CD4-positive, CD25-positive, alpha-beta regulatory T cell (primary cell): Measurements from ENCODE around the gene YEATS4. TPM values are rescaled to one million over a fixed set of nuclear protein-coding genes. Genes with fewer than 3 reads are reported as not detected.

ENCODE experiments used
- ATAC-seq, 2 donors: fragments of 150-1000 bp; cut with Tn5 transposase; one replicate each; pipeline ENCODE4 v1.10.0; 2021; ENCODE audit warnings: low read depth in 2 of 2, moderate number of reproducible peaks in 2 of 2, moderate library complexity in 1 of 2
- DNase-seq, 3 donors: peaks; one replicate each; pipeline versions ENCODE4 v3.0.0 to v3.0.0-alpha.2; 2012 to 2022; ENCODE audit warnings: mixed read lengths in 1 of 3
- H3K27ac ChIP-seq: one replicate; pipeline ENCODE4 v1.7.0; 2013; ENCODE audit warnings: mild to moderate bottlenecking, low read length; ENCODE audit not compliant: insufficient read depth, poor library complexity, severe bottlenecking
- H3K27me3 ChIP-seq: one replicate; pipeline ENCODE4 v1.7.0; 2013; ENCODE audit warnings: low read length; ENCODE audit not compliant: control insufficient read depth, insufficient read depth
- H3K36me3 ChIP-seq: one replicate; pipeline ENCODE4 v1.7.0; 2013; ENCODE audit warnings: mild to moderate bottlenecking, low read length, moderate library complexity; ENCODE audit not compliant: control insufficient read depth, insufficient read depth
- H3K4me1 ChIP-seq: 2 replicates; pipeline ENCODE4 v1.7.0; 2013; ENCODE audit warnings: mild to moderate bottlenecking, low read length; ENCODE audit not compliant: insufficient read depth, control insufficient read depth, poor library complexity, severe bottlenecking
- H3K4me3 ChIP-seq: one replicate; pipeline ENCODE4 v1.7.0; 2013; ENCODE audit warnings: low read depth, mild to moderate bottlenecking, low read length, moderate library complexity
- H3K9me3 ChIP-seq, 2 experiments: 1 replicate in 1 of 2; 2 replicates in 1 of 2; pipeline ENCODE4 v1.7.0; 2013; ENCODE audit warnings: low read length in 2 of 2, mild to moderate bottlenecking in 1 of 2, moderate library complexity in 1 of 2; ENCODE audit not compliant: control insufficient read depth in 2 of 2
- H3K27ac Mint-ChIP-seq, 3 donors: one replicate each; pipeline ENCODE4 v1.8.0; 2020 to 2022; ENCODE audit warnings: mild to moderate bottlenecking in 3 of 3, mixed read lengths in 3 of 3, moderate library complexity in 2 of 3
- H3K27me3 Mint-ChIP-seq: one replicate; pipeline ENCODE4 v1.8.0; 2022; ENCODE audit warnings: mild to moderate bottlenecking, mixed read lengths
- H3K36me3 Mint-ChIP-seq: one replicate; pipeline ENCODE4 v1.8.0; 2020; ENCODE audit warnings: mixed read lengths
- H3K4me1 Mint-ChIP-seq, 4 donors: one replicate each; pipeline ENCODE4 v1.8.0; 2020 to 2022; ENCODE audit warnings: mixed read lengths in 4 of 4, mild to moderate bottlenecking in 1 of 4
- H3K4me3 Mint-ChIP-seq, 4 donors: one replicate each; pipeline ENCODE4 v1.8.0; 2020 to 2022; ENCODE audit warnings: mild to moderate bottlenecking in 4 of 4, mixed read lengths in 4 of 4, moderate library complexity in 3 of 4
- H3K9me3 Mint-ChIP-seq, 7 donors: one replicate each; pipeline ENCODE4 v1.8.0; 2020 to 2022; ENCODE audit warnings: mixed read lengths in 7 of 7, mild to moderate bottlenecking in 3 of 7, moderate library complexity in 2 of 7
- polyA plus RNA-seq, 4 donors: library from polyadenylated mRNA; unstranded; fragments of 300-500 nt; fragmentation: Illumina TruSeq; gene quantifications; one replicate each; pipeline ENCODE4 v1.2.3, GENCODE V29; 2021
- total RNA-seq: library from RNA; stranded (reverse); gene quantifications from one replicate; pipeline ENCODE4 v1.2.3, GENCODE V29; 2022

YEATS4 gene
- total and polyA plus RNA-seq, 5 donors from 2014 or later: 32.6 to 75.7 (median 52.5) TPM

GRCh38 chr12:69425417-69425816 lies 65.9 kb downstream of the YEATS4 start:
- H3K27me3 Mint-ChIP-seq: no peaks in the 10 kb centered on the region
- no peaks in the 10 kb centered on the region for H3K36me3 Mint-ChIP-seq
- Histone ChIP-seq H3K4me1 (no peaks in the 10 kb centered on the region), H3K9me3 (no peaks in the 10 kb centered on the region), H3K27ac (no peak overlapping the region), H3K36me3 (no peaks in the 10 kb centered on the region), H3K27me3 (no peaks in the 10 kb centered on the region), H3K4me3 (no peak overlapping the region)
- H3K9me3 Mint-ChIP-seq: peaks cover 0 to 2% (median 0%) of the 10 kb centered on the region in 7 donors
- peak overlapping the region in 1 of 3 donors; percentile 23 for H3K27ac Mint-ChIP-seq
- peak in 1 of 3 donors; percentile 5 for DNase-seq
- ATAC-seq: no peak
- no peaks in the 10 kb centered on the region for H3K4me1 Mint-ChIP-seq
- H3K4me3 Mint-ChIP-seq: no peak overlapping the region

GRCh38 chr12:69428351-69429073 lies 69.0 kb downstream of the YEATS4 start:
- Histone ChIP-seq H3K4me3 (no peak overlapping the region), H3K4me1 (no peaks in the 10 kb centered on the region), H3K36me3 (no peaks in the 10 kb centered on the region), H3K27me3 (no peaks in the 10 kb centered on the region), H3K27ac (no peak overlapping the region), H3K9me3 (no peaks in the 10 kb centered on the region)
- no peaks in the 10 kb centered on the region for H3K4me1 Mint-ChIP-seq
- no peak overlapping the region for H3K4me3 Mint-ChIP-seq
- DNase-seq (no peak), ATAC-seq (no peak)
- H3K27me3 Mint-ChIP-seq: no peaks in the 10 kb centered on the region
- no peak overlapping the region for H3K27ac Mint-ChIP-seq
- no peaks in the 10 kb centered on the region for H3K36me3 Mint-ChIP-seq
- H3K9me3 Mint-ChIP-seq: peaks cover 0 to 2% (median 0%) of the 10 kb centered on the region in 7 donors

- no peaks in the 10 kb centered on the region for H3K4me1 ChIP-seq
- H3K36me3 Mint-ChIP-seq: no peaks in the 10 kb centered on the region
- H3K27me3 Mint-ChIP-seq: no peaks in the 10 kb centered on the region
- H3K27ac Mint-ChIP-seq: no peak overlapping the region
- H3K9me3 Mint-ChIP-seq: peaks cover 0 to 4% (median 0%) of the 10 kb centered on the region in 7 donors
- H3K27me3 ChIP-seq: no peaks in the 10 kb centered on the region
- ATAC-seq (no peak), DNase-seq (no peak)
- no peak overlapping the region for H3K27ac ChIP-seq
- H3K4me3 Mint-ChIP-seq: no peak overlapping the region
- H3K4me3 ChIP-seq: no peak overlapping the region
- no peaks in the 10 kb centered on the region for H3K9me3 ChIP-seq
- H3K4me1 Mint-ChIP-seq: no peaks in the 10 kb centered on the region
- no peaks in the 10 kb centered on the region for H3K36me3 ChIP-seq
Measured at GRCh38 chr12:69430942-69431590, 71.5 kb downstream of the YEATS4 start.

- DNase-seq (no peak), ATAC-seq (no peak)
- no peaks in the 10 kb centered on the region for H3K36me3 Mint-ChIP-seq
- Histone ChIP-seq H3K36me3 (no peaks in the 10 kb centered on the region), H3K27me3 (no peaks in the 10 kb centered on the region), H3K27ac (no peak overlapping the region), H3K9me3 (no peaks in the 10 kb centered on the region), H3K4me3 (no peak overlapping the region), H3K4me1 (no peaks in the 10 kb centered on the region)
- H3K27ac Mint-ChIP-seq: no peak overlapping the region
- no peak overlapping the region for H3K4me3 Mint-ChIP-seq
- no peaks in the 10 kb centered on the region for H3K4me1 Mint-ChIP-seq
- no peaks in the 10 kb centered on the region for H3K27me3 Mint-ChIP-seq
- H3K9me3 Mint-ChIP-seq: peaks cover 0 to 4% (median 0%) of the 10 kb centered on the region in 7 donors
Measured at GRCh38 chr12:69431591-69432222, 72.2 kb downstream of the YEATS4 start.

GRCh38 chr12:69433653-69434052 lies 74.1 kb downstream of the YEATS4 start:
- Histone ChIP-seq H3K9me3 (no peaks in the 10 kb centered on the region), H3K4me1 (no peaks in the 10 kb centered on the region), H3K27me3 (no peaks in the 10 kb centered on the region), H3K4me3 (no peak overlapping the region), H3K36me3 (no peaks in the 10 kb centered on the region), H3K27ac (no peak overlapping the region)
- H3K4me3 Mint-ChIP-seq: no peak overlapping the region
- H3K27me3 Mint-ChIP-seq: no peaks in the 10 kb centered on the region
- peaks cover 0 to 4% (median 0%) of the 10 kb centered on the region in 7 donors for H3K9me3 Mint-ChIP-seq
- H3K36me3 Mint-ChIP-seq: no peaks in the 10 kb centered on the region
- no peaks in the 10 kb centered on the region for H3K4me1 Mint-ChIP-seq
- DNase-seq (no peak), ATAC-seq (no peak)
- no peak overlapping the region for H3K27ac Mint-ChIP-seq

- H3K4me1 Mint-ChIP-seq: no peaks in the 10 kb centered on the region
- no peak overlapping the region for H3K4me3 Mint-ChIP-seq
- no peaks in the 10 kb centered on the region for H3K27me3 Mint-ChIP-seq
- Histone ChIP-seq H3K4me3 (no peak overlapping the region), H3K27me3 (no peaks in the 10 kb centered on the region), H3K36me3 (no peaks in the 10 kb centered on the region), H3K4me1 (no peaks in the 10 kb centered on the region), H3K27ac (no peak overlapping the region), H3K9me3 (no peaks in the 10 kb centered on the region)
- H3K27ac Mint-ChIP-seq: no peak overlapping the region
- H3K9me3 Mint-ChIP-seq: peaks cover 0 to 4% (median 0%) of the 10 kb centered on the region in 7 donors
- ATAC-seq: no peak
- no peak for DNase-seq
- no peaks in the 10 kb centered on the region for H3K36me3 Mint-ChIP-seq
Measured at GRCh38 chr12:69435644-69436043, 76.1 kb downstream of the YEATS4 start.

- no peak overlapping the region for H3K27ac ChIP-seq
Measured at GRCh38 chr12:69437073-69437472, 77.5 kb downstream of the YEATS4 start.

More at GRCh38 chr12:69437073-69437472, 77.5 kb downstream of the YEATS4 start:
- Mint-ChIP-seq H3K4me3 (no peak overlapping the region), H3K9me3 (peaks cover 0 to 4% (median 0%) of the 10 kb centered on the region in 7 donors), H3K36me3 (no peaks in the 10 kb centered on the region), H3K4me1 (no peaks in the 10 kb centered on the region), H3K27me3 (no peaks in the 10 kb centered on the region), H3K27ac (peak overlapping the region in 1 of 3 donors; percentile 18)
- H3K4me1 ChIP-seq: no peaks in the 10 kb centered on the region
- H3K4me3 ChIP-seq: no peak overlapping the region
- H3K9me3 ChIP-seq: no peaks in the 10 kb centered on the region
- no peaks in the 10 kb centered on the region for H3K36me3 ChIP-seq
- ATAC-seq (no peak), DNase-seq (no peak)
- no peaks in the 10 kb centered on the region for H3K27me3 ChIP-seq
